CD1c-positive myeloid dendritic cell (primary cell): ENCODE data around the gene KATNAL1.

Experiments used
- DNase-seq: peaks from one replicate; pipeline ENCODE4 v3.0.0-alpha.2; 2016; ENCODE audit errors: extremely low spot score

Gene KATNAL1

GRCh38 chr13:30211745-30212144 lies 95.6 kb downstream of the KATNAL1 start:
- no peak for DNase-seq

- no peak for DNase-seq
These were observed 102.8 kb downstream of the KATNAL1 start for GRCh38 chr13:30204564-30204963.

- DNase-seq = no peak
These were observed 111.3 kb downstream of the KATNAL1 start for GRCh38 chr13:30196025-30196424.

GRCh38 chr13:30194906-30195305 lies 112.4 kb downstream of the KATNAL1 start:
- DNase-seq = no peak

- DNase-seq = no peak
These were observed 113.8 kb downstream of the KATNAL1 start for GRCh38 chr13:30193279-30194234.

- DNase-seq = no peak
These were observed 114.8 kb downstream of the KATNAL1 start for GRCh38 chr13:30192320-30193093.

- no peak for DNase-seq
These were observed 115.8 kb downstream of the KATNAL1 start for GRCh38 chr13:30191491-30192100.

GRCh38 chr13:30186634-30187415 lies 120.5 kb downstream of the KATNAL1 start:
- DNase-seq = no peak

GRCh38 chr13:30181888-30182651 lies 125.3 kb downstream of the KATNAL1 start:
- no peak for DNase-seq

GRCh38 chr13:30179597-30180276 lies 127.6 kb downstream of the KATNAL1 start:
- no peak for DNase-seq

- no peak for DNase-seq
These were observed 128.4 kb downstream of the KATNAL1 start for GRCh38 chr13:30178976-30179375.

- DNase-seq = no peak
These were observed 132.2 kb downstream of the KATNAL1 start for GRCh38 chr13:30175166-30175565.

- DNase-seq = peak; percentile 52
These were observed 133.1 kb downstream of the KATNAL1 start for GRCh38 chr13:30174250-30174649.

GRCh38 chr13:30173303-30173610 lies 134.1 kb downstream of the KATNAL1 start:
- DNase-seq = no peak

- DNase-seq = peak; percentile 43
These were observed 134.6 kb downstream of the KATNAL1 start for GRCh38 chr13:30172593-30173302.

- no peak for DNase-seq
These were observed 136.8 kb downstream of the KATNAL1 start for GRCh38 chr13:30170569-30170968.

GRCh38 chr13:30169442-30169841 lies 137.9 kb downstream of the KATNAL1 start:
- no peak for DNase-seq

- DNase-seq = no peak
These were observed 141.6 kb downstream of the KATNAL1 start for GRCh38 chr13:30165796-30166195.

- no peak for DNase-seq
These were observed 142.3 kb downstream of the KATNAL1 start for GRCh38 chr13:30165071-30165470.

GRCh38 chr13:30164146-30164545 lies 143.2 kb downstream of the KATNAL1 start:
- DNase-seq = no peak
